Activated effector memory CD4-positive, alpha-beta T cell treated with Interleukin-2 at 50 U/mL for 16 hours (primary cell): ENCODE data around the gene UGT8.

Experiments
- DNase-seq: peaks from one replicate; pipeline ENCODE4 v3.0.0-alpha.2; 2020

The UGT8 gene

GRCh38 chr4:114692958-114693357, 94.4 kb downstream of the UGT8 start:
- DNase-seq, result no peak

GRCh38 chr4:114694770-114695169, 96.2 kb downstream of the UGT8 start:
- DNase-seq, result no peak

- DNase-seq, result no peak
These were observed 99.6 kb downstream of the UGT8 start for GRCh38 chr4:114698231-114698630.

GRCh38 chr4:114701491-114701890, 102.9 kb downstream of the UGT8 start:
- DNase-seq, result no peak

- no peak for DNase-seq
These were observed 118.8 kb downstream of the UGT8 start for GRCh38 chr4:114717432-114717831.

GRCh38 chr4:114725066-114725465, 126.5 kb downstream of the UGT8 start:
- DNase-seq, result no peak

GRCh38 chr4:114727461-114727860, 128.9 kb downstream of the UGT8 start:
- DNase-seq, result no peak
